HEK293 (cell line): ENCODE results near the gene C17orf107.
A peak's percentile ranks its signal among the peaks of the same experiment; 100 is the strongest.

Experiments
- EGR2 ChIP-seq: fragments of 450-650 bp; formaldehyde crosslinking; IDR thresholded peaks from 2 replicates; pipeline ENCODE4 v1.5.1; 2016; ENCODE audit warnings: low read depth, missing biosample characterization, missing genetic modification characterization
- GLI2 ChIP-seq: fragments of 450-650 bp; formaldehyde crosslinking; IDR thresholded peaks from 2 replicates; pipeline ENCODE4; 2017; ENCODE audit warnings: missing biosample characterization, missing genetic modification characterization, low read depth, borderline replicate concordance
- GLI4 ChIP-seq: fragments of 450-650 bp; formaldehyde crosslinking; IDR thresholded peaks from 2 replicates; pipeline ENCODE4 v1.5.1; 2016; ENCODE audit warnings: missing biosample characterization, missing genetic modification characterization
- GLIS1 ChIP-seq: fragments of 450-650 bp; formaldehyde crosslinking; IDR thresholded peaks from 2 replicates; pipeline ENCODE4 v1.5.1; 2016; ENCODE audit warnings: missing biosample characterization, missing genetic modification characterization
- IKZF3 ChIP-seq: fragments of 450-650 bp; IDR thresholded peaks from 2 replicates; pipeline ENCODE4 v1.5.0; 2018; ENCODE audit warnings: missing biosample characterization, mild to moderate bottlenecking, missing genetic modification characterization, moderate library complexity
- PATZ1 ChIP-seq: fragments of 450-650 bp; formaldehyde crosslinking; IDR thresholded peaks from 2 replicates; pipeline ENCODE4 v1.5.1; 2016; ENCODE audit warnings: missing biosample characterization, missing genetic modification characterization
- SALL2 ChIP-seq: fragments of 450-650 bp; formaldehyde crosslinking; IDR thresholded peaks from 2 replicates; pipeline ENCODE4 v1.5.0; 2017; ENCODE audit warnings: missing biosample characterization, mild to moderate bottlenecking, missing genetic modification characterization, borderline replicate concordance
- TCF7L2 ChIP-seq: IDR thresholded peaks from 2 replicates; pipeline ENCODE4 v1.6.1; 2011; ENCODE audit warnings: low read depth, mild to moderate bottlenecking, inconsistent platforms, low read length, moderate library complexity, borderline replicate concordance
- ZBTB20 ChIP-seq: fragments of 450-650 bp; formaldehyde crosslinking; IDR thresholded peaks from 2 replicates; pipeline ENCODE4 v1.5.1; 2016; ENCODE audit warnings: missing biosample characterization, missing genetic modification characterization
- ZBTB26 ChIP-seq: fragments of 450-650 bp; formaldehyde crosslinking; optimal IDR thresholded peaks from 2 replicates; pipeline ENCODE3; 2016; ENCODE audit warnings: missing biosample characterization, mild to moderate bottlenecking, missing genetic modification characterization
- ZBTB6 ChIP-seq: fragments of 450-650 bp; formaldehyde crosslinking; IDR thresholded peaks from 2 replicates; pipeline ENCODE4 v1.5.1; 2017; ENCODE audit warnings: missing biosample characterization, missing genetic modification characterization
- ZFP3 ChIP-seq: fragments of 450-650 bp; formaldehyde crosslinking; IDR thresholded peaks from 2 replicates; pipeline ENCODE4 v1.5.1; 2016; ENCODE audit warnings: low read depth, missing biosample characterization, missing genetic modification characterization
- ZNF19 ChIP-seq: fragments of 450-650 bp; formaldehyde crosslinking; IDR thresholded peaks from 2 replicates; pipeline ENCODE4; 2016; ENCODE audit warnings: missing biosample characterization, missing genetic modification characterization, low read depth
- ZNF292 ChIP-seq: fragments of 450-650 bp; formaldehyde crosslinking; IDR thresholded peaks from 2 replicates; pipeline ENCODE4 v1.5.1; 2016; ENCODE audit warnings: low read depth, missing biosample characterization, missing genetic modification characterization, borderline replicate concordance
- ZNF324 ChIP-seq: fragments of 450-650 bp; formaldehyde crosslinking; IDR thresholded peaks from 2 replicates; pipeline ENCODE4 v1.5.1; 2016; ENCODE audit warnings: missing biosample characterization, missing genetic modification characterization
- ZNF335 ChIP-seq: fragments of 450-650 bp; formaldehyde crosslinking; conservative IDR thresholded peaks from 2 replicates; pipeline ENCODE4 v1.5.1; 2016; ENCODE audit warnings: missing biosample characterization, missing genetic modification characterization
- ZNF37A ChIP-seq: fragments of 450-650 bp; IDR thresholded peaks from 2 replicates; pipeline ENCODE4 v1.5.1; 2018; ENCODE audit warnings: missing biosample characterization, missing genetic modification characterization
- ZNF394 ChIP-seq: fragments of 450-650 bp; formaldehyde crosslinking; IDR thresholded peaks from 2 replicates; pipeline ENCODE4 v1.5.1; 2016; ENCODE audit warnings: missing biosample characterization, missing genetic modification characterization, mild to moderate bottlenecking, moderate library complexity, borderline replicate concordance
- ZNF423 ChIP-seq: fragments of 450-650 bp; formaldehyde crosslinking; IDR thresholded peaks from 2 replicates; pipeline ENCODE4 v1.5.1; 2016; ENCODE audit warnings: missing biosample characterization, missing genetic modification characterization
- ZNF548 ChIP-seq: fragments of 450-650 bp; formaldehyde crosslinking; IDR thresholded peaks from 2 replicates; pipeline ENCODE4 v1.5.1; 2016; ENCODE audit warnings: missing biosample characterization, missing genetic modification characterization
- ZNF558 ChIP-seq: fragments of 450-650 bp; formaldehyde crosslinking; IDR thresholded peaks from 2 replicates; pipeline ENCODE4 v1.5.1; 2016; ENCODE audit warnings: missing biosample characterization, missing genetic modification characterization
- ZNF660 ChIP-seq: fragments of 450-650 bp; IDR thresholded peaks from 2 replicates; pipeline ENCODE4 v1.5.1; 2018; ENCODE audit warnings: missing biosample characterization, mild to moderate bottlenecking, missing genetic modification characterization
- ZNF785 ChIP-seq: fragments of 450-650 bp; formaldehyde crosslinking; IDR thresholded peaks from 2 replicates; pipeline ENCODE4 v1.5.1; 2016; ENCODE audit warnings: missing biosample characterization, missing genetic modification characterization
- ZNF791 ChIP-seq: fragments of 450-650 bp; formaldehyde crosslinking; IDR thresholded peaks from 2 replicates; pipeline ENCODE4 v1.5.1; 2016; ENCODE audit warnings: missing biosample characterization, missing genetic modification characterization
- ZNF830 ChIP-seq: fragments of 450-650 bp; IDR thresholded peaks from 2 replicates; pipeline ENCODE4 v1.5.0; 2018; ENCODE audit warnings: missing biosample characterization, missing genetic modification characterization, low read depth, mild to moderate bottlenecking, moderate library complexity
- ZSCAN23 ChIP-seq: fragments of 450-650 bp; formaldehyde crosslinking; IDR thresholded peaks from 2 replicates; pipeline ENCODE4 v1.5.1; 2016; ENCODE audit warnings: missing biosample characterization, missing genetic modification characterization
- TF ChIP-seq, protein P1 (sequence below): fragments of 450-650 bp; formaldehyde crosslinking; IDR thresholded peaks from 2 replicates; pipeline ENCODE4; 2016; ENCODE audit warnings: missing biosample characterization, missing genetic modification characterization
- TF ChIP-seq, protein P2 (sequence below): IDR thresholded peaks from 2 replicates; pipeline ENCODE4 v1.6.1; 2011; ENCODE audit warnings: mild to moderate bottlenecking, low read depth, low read length, borderline replicate concordance
- TF ChIP-seq, protein P3 (sequence below): fragments of 450-650 bp; formaldehyde crosslinking; IDR thresholded peaks from 2 replicates; pipeline ENCODE4 v1.5.1; 2016; ENCODE audit warnings: missing biosample characterization, missing genetic modification characterization
- TF ChIP-seq, protein P4 (sequence below): fragments of 450-650 bp; formaldehyde crosslinking; IDR thresholded peaks from 2 replicates; pipeline ENCODE4 v1.5.1; 2016; ENCODE audit warnings: missing biosample characterization, missing genetic modification characterization, borderline replicate concordance

Gene C17orf107

DNA sequence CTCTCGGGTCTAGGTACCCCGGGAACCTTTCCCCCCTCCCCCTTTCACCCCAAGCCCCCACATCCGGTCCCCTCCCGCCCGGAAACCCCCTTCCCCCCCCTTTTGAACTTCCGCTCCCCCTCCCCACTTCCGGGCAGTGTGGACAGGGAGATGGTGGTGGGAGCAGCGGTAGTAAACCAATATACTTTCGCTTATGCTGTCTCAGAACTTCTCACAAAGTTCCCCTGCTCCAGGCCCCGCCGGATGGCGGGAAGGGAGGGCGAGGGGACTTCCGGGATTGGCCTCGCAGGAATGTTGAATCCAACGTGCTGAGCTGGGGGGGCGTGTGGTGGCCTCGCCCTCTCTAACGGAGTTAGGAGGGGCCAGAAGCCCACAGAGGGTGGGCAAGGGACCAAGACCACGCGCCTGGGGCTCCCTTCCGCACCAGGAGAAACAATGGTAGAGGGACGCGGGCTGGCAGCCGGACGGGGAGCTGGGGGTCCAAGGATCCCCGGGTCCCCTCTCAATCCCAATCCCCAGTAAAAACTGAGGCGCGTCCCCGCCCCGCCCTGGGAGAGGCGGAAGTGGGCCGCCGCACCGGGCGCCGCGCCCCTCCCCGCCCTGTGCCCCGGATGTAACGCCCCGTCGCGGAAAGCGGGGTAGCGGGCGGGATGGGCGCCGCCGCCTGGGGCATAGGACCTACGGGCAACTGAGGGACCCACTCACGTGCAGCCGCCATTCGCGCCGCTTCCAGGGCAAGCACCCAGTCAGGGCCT is 48.3 kb downstream of the C17orf107 start (continued):
- TF ChIP-seq ZBTB6 (tag by site-specific recombination): no peak
- TF ChIP-seq ZNF830 (tag by site-specific recombination): no peak
- TF ChIP-seq, protein P1, sequence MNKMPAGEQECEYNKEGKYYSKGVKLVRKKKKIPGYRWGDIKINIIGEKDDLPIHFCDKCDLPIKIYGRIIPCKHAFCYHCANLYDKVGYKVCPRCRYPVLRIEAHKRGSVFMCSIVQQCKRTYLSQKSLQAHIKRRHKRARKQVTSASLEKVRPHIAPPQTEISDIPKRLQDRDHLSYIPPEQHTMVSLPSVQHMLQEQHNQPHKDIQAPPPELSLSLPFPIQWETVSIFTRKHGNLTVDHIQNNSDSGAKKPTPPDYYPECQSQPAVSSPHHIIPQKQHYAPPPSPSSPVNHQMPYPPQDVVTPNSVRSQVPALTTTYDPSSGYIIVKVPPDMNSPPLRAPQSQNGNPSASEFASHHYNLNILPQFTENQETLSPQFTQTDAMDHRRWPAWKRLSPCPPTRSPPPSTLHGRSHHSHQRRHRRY (tag by site-specific recombination): 0 out of 2 replicates have a peak, but pooled peaks have one; percentile 29
- TF ChIP-seq ZNF324 (tag by site-specific recombination): 0 out of 2 replicates have a peak, but pooled peaks have one; percentile 30
- no peak for TF ChIP-seq ZNF660 (tag by site-specific recombination)
- no peak for TF ChIP-seq SALL2 (tag by site-specific recombination)
- peak; percentile 88 for TF ChIP-seq PATZ1 (tag by site-specific recombination)
- peak; percentile 34; the same call in 1 of the 2 replicates for TF ChIP-seq GLIS1
- TF ChIP-seq ZNF558 (tag by site-specific recombination): no peak
- no peak for TF ChIP-seq ZBTB26
- TF ChIP-seq ZNF19 (tag by site-specific recombination): no peak
- no peak for TF ChIP-seq ZFP3 (tag by site-specific recombination)
- TF ChIP-seq EGR2: no peak
- TF ChIP-seq, protein P2, sequence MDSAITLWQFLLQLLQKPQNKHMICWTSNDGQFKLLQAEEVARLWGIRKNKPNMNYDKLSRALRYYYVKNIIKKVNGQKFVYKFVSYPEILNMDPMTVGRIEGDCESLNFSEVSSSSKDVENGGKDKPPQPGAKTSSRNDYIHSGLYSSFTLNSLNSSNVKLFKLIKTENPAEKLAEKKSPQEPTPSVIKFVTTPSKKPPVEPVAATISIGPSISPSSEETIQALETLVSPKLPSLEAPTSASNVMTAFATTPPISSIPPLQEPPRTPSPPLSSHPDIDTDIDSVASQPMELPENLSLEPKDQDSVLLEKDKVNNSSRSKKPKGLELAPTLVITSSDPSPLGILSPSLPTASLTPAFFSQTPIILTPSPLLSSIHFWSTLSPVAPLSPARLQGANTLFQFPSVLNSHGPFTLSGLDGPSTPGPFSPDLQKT: no peak
- no peak for TF ChIP-seq ZNF791
- 0 out of 2 replicates have a peak, but pooled peaks have one; percentile 26 for TF ChIP-seq ZNF394
- TF ChIP-seq ZNF548 (tag by site-specific recombination): no peak
- TF ChIP-seq ZNF292 (tag by site-specific recombination): no peak
- no peak for TF ChIP-seq ZNF37A (tag by site-specific recombination)
- TF ChIP-seq GLI2 (tag by site-specific recombination): no peak
- TF ChIP-seq ZSCAN23 (tag by site-specific recombination): no peak
- TF ChIP-seq, protein P3, sequence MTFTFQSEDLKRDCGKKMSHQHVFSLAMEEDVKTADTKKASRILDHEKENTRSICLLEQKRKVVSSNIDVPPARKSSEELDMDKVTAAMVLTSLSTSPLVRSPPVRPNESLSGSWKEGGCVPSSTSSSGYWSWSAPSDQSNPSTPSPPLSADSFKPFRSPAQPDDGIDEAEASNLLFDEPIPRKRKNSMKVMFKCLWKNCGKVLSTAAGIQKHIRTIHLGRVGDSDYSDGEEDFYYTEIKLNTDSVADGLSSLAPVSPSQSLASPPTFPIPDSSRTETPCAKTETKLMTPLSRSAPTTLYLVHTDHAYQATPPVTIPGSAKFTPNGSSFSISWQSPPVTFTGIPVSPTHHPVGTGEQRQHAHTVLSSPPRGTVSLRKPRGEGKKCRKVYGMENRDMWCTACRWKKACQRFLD (tag by site-specific recombination): no peak
- TF ChIP-seq ZNF335 (tag by site-specific recombination): peak; percentile 67
- TF ChIP-seq GLI4 (tag by site-specific recombination): no peak
- TF ChIP-seq, protein P4, sequence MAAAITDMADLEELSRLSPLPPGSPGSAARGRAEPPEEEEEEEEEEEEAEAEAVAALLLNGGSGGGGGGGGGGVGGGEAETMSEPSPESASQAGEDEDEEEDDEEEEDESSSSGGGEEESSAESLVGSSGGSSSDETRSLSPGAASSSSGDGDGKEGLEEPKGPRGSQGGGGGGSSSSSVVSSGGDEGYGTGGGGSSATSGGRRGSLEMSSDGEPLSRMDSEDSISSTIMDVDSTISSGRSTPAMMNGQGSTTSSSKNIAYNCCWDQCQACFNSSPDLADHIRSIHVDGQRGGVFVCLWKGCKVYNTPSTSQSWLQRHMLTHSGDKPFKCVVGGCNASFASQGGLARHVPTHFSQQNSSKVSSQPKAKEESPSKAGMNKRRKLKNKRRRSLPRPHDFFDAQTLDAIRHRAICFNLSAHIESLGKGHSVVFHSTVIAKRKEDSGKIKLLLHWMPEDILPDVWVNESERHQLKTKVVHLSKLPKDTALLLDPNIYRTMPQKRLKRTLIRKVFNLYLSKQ: no peak
- peak; percentile 37; the same call in 1 of the 2 replicates for TF ChIP-seq ZBTB20 (tag by site-specific recombination)
- TF ChIP-seq IKZF3: peak; percentile 48; the same call in 1 of the 2 replicates
- TF ChIP-seq TCF7L2: no peak
- TF ChIP-seq ZNF785 (tag by site-specific recombination): no peak
- peak; percentile 17; the same call in 1 of the 2 replicates for TF ChIP-seq ZNF423
